Activated naive CD8-positive, alpha-beta T cell treated with anti-CD3 and anti-CD28 coated beads, Interleukin-2, amount 50 U/mL, for 16 hours (primary cell): Measurements from ENCODE around the gene STARD5.
"Not testable (repeated sequence)": the region's sequence is repeated elsewhere in the genome, so short reads cannot be mapped to it uniquely, and the experiment has no call there.

ENCODE experiments used
- DNase-seq: peaks from one replicate; pipeline ENCODE4 v3.0.0-alpha.2; 2020; ENCODE audit warnings: low read depth, low spot score

STARD5 gene, protein sequence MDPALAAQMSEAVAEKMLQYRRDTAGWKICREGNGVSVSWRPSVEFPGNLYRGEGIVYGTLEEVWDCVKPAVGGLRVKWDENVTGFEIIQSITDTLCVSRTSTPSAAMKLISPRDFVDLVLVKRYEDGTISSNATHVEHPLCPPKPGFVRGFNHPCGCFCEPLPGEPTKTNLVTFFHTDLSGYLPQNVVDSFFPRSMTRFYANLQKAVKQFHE

GRCh38 chr15:81323944-81324881 lies at the start of gene STARD5:
Gene STARD5 (minus strand): TSS chr15:81324141. CDS start chr15:81324099, 42 bp downstream.
- DNase-seq = peak; percentile 94

DNA sequence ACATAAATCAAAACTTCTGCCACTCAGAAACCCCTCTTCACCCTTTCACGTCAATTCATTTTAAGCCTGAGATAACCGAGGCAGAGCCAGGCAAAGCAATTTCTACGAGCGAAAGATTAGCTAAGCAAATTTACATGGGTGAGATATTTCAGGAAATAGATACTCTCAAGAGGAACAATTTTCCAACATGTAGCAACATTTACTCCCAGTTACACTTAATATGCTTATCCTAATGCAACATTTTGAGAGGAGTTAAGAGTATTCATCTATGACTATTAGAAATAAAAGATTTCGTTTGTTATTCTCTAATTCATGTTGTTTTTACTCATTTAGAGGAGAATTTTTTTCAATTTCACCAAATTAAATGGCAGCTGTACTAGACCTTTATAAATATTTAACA lies 49.2 kb upstream of the STARD5 start:
- DNase-seq = no peak

DNA sequence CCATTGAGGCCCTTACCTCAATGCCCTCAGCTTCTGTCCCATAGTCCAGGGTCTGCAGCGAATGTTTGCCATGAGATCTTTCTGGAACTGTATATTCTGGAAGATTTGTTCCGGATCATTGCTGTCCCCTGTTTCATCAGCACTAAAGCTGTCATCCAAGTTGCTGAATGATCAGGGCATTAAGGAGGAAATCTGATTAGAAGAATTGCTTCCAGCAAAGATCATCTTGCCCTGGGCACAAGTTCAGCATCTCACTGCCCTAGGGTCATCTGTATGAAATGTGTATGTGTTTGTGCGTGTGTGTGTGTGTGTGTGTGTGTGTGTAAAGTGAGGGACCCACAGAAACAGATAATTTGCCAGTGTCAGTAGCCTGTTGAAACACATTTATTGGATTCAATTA lies 48.6 kb upstream of the STARD5 start:
- no peak for DNase-seq

DNA sequence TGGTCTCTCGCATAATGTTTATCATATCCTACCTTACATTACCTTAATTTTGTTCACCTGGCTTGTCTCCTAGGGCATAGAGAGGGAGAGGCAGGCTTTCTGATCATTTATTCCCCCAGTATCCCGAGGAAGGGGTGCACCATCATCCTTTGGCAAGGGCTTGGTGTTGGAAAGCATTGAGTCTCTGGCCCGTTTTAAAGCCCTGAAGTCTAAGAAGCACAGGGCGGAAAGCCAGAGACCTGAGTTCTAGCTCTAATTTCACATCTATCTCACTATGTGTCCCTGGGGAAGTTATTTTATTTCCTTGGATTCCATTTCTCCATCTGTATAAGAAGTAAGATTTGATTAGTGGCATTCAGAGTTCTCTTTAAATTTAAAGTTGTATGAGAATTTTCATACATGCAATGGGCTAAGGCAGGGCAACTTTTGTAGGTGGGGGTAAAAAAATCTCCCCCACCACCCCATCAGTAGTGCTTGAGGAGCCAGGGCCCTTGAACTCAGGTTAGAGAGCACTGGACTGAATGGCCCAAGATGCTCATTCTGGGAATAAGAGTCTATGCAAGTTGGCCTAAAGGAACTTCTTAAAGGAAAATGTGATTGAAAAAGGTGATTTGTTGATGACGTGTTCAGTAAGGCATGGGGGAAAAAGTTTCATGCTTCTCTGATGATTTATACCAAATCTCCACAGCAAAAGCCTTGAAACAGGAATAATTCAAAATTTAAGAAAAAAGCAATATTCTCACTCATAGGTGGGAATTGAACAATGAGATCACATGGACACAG lies 40.0 kb upstream of the STARD5 start:
- no peak for DNase-seq

DNA sequence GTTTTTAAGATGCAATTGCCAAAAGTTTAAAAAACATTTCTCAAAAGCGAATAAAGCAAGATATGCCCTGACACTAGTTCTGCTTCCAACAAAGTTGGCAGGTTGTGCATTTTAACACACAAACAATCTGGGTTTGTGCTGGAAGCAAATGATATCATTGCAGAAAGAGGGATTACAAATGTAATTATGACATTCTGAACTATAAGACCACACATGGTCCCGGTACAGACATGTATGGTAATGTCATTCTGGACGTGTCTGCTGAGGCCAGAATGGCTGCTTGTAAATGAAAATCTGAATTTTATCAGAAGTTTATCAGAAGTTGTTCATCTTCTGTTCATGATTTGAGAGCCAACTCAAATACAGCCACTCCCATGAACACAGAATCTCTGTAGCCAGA lies 39.3 kb upstream of the STARD5 start:
- DNase-seq = no peak

GRCh38 chr15:81362790-81363189 lies 38.8 kb upstream of the STARD5 start:
- no peak for DNase-seq

GRCh38 chr15:81361891-81362290 lies 38.0 kb upstream of the STARD5 start:
- no peak for DNase-seq

DNA sequence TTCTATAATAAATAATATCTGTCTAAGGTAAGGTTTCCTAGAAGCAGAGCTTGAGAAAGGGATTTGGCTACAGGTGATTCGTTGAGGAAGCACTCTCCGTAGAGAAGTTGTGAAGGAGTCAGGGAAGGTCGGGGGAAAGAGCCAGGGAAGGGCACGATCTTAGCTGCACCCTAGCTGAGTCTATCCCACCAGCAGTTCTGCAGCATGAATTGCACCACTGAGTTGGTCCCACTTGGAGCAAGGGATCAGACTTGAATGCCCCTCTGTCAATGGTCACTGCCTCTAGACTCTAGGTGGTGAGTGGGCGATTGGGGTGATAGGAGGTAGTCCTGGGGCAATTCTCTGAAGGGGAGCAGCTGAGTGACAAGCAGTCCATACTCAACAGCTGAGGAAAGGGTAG lies 36.5 kb upstream of the STARD5 start:
- DNase-seq = no peak

GRCh38 chr15:81358248-81358647 lies 34.3 kb upstream of the STARD5 start:
- DNase-seq = no peak

DNA sequence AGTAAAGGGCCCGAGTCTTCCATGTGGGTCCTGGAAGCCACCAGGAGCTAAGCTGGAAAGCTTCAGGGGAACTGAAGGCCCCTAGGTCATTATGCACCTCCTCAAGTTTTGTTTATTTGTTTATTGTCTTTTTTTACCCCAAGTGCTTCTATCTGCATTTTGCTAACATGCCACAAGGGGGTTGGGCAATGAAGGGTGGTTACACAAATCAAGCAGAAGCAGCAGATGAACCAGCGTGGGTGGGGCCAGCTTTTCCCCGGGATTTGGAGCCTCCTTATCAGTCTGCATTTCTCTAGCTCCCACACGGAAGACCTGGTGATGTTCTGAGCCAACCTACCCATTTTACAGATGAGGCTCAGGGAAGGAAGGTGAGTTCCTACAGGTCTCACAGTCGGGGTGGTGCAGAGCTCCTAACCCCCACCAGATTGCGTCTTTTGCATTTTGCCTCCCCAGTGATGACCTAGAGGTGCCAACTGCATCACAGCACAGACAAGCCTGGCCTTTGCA lies 33.3 kb upstream of the STARD5 start:
- DNase-seq = no peak

DNA sequence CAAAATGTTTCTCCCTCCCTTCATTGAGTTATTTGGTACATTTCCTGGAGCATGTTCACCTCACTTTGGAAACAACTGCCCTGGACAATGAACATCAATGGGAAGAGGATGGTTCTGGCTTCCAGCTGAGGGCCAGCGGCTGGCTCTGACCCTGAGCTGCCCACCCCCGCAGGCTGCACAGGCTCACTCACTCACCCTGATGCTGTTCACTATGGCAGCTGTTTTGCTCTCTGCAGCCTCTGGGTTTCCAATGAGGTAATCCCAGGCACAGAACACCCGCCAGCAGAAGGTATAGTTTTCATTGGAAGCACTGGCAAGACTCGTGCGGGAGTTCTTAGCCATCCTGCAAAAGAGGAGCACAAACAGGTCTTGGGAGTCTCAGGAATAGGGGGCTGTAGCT lies 32.3 kb upstream of the STARD5 start:
- no peak for DNase-seq

DNA sequence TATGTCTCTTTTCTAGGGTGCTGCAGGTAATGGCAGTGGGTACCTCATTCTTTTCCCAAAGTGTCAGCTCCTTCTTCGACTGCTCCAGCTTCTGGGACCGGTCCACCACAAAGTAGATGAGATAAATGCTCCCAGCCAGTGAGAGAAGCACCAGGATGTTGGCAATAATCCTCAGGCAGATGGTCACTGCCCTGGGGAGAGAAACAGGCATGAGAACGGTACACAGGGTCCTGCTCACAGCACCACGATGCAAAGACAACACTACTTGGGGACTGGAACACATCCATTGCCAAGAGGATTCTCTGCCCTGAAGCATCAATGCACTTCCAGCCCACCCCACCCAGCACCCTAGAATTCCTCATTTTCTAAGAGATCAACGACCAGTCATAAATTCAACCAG lies 27.7 kb upstream of the STARD5 start:
- no peak for DNase-seq

DNA sequence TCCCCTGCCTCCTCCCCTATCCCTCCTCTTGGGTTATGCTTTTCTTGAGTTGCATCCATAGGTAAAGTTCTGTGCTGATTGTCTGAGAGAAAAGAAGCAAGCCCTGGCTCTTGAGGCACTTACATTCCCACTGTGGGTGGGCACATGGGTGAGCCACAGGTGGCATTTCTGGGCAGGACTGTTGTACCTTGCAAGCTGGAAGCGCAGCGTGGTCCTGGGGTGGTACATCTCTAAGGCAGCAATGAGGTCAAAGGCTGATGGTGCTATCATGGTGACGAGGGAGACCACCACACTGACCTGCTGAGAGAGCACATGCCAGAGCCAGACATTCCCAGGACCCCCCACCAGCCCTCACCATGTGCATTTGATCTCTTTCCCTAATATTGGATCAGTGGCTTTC lies 25.3 kb upstream of the STARD5 start:
- DNase-seq = no peak

DNA sequence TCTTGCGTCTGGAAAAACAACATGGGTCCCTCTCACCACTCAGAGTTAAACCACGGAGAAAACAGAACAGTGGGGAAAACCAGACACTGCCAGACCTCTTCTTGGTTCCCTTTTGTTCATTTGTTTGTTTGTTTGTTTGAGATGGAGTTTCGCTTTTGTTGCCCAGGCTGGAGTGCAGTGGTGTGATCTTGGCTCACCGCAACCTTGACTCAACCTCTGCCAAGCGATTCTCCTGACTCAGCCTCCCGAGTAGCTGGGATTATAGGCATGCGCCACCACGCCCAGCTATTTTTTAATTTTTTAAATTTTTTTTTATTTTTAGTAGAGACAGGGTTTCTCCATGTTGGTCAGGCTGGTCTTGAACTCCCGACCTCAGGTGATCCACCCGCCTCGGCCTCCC lies 24.8 kb upstream of the STARD5 start:
- not testable (repeated sequence) for DNase-seq

- no peak for DNase-seq
These were observed 24.0 kb upstream of the STARD5 start for GRCh38 chr15:81347910-81348309.

DNA sequence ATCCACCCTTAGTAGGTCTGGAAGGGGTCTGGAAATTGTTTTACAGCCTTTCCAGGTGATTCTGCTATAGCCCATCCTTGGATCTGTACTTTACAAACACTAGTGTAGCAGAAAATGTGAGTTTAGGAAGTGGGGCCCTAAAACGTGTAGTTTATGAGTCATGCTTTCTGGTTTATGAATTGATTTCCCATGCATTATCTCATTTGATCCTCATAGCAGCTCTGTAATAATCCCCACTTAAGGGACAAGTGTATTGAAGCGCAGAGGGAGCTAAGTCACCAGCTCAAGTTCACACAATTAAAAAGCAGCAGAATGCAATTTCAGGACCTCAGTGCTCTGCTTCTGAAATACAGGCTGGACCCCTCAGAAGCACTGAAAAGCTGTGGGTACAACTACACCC lies 22.7 kb upstream of the STARD5 start:
- no peak for DNase-seq

DNA sequence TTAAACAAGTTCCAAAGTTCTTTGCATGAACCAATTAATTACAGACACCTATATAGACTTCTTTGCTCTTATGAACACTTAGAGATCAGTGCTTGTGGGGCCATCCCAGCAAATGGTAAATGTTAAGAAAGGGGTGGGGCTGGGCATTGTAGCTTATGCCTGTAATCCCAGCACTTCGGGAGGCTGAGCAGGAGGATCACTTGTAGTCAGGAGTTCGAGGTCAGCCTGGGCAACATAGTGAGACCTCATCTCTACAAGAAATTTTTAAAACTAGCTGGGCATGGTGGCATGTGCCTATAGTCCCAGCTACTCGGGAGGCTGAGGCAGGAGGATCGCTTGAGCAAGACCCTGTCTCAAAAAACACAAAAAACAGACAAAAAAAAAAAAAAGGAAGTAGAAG lies 19.4 kb upstream of the STARD5 start:
- DNase-seq = no peak

GRCh38 chr15:81341351-81341750 lies 17.4 kb upstream of the STARD5 start:
- DNase-seq = no peak

DNA sequence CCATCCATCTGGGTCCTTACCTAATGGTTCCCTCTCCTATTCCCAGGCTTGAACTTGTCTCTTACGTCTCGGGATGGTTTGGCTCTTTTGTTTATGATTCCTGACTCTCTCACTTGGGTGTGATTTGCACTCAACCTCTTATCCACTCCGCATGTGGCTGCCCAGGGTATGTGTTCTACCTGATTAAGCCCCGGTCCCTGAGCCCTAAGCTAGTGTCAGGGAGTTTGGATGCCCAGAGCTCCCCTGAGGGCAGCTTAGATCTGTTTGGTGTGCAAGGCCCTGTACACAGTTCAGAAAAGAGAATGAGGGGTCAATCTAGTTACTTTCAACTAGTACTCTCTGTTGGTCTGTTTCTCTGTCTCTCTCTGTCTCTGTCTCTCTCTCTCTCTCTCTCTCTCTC lies 15.9 kb upstream of the STARD5 start:
- DNase-seq = no peak

DNA sequence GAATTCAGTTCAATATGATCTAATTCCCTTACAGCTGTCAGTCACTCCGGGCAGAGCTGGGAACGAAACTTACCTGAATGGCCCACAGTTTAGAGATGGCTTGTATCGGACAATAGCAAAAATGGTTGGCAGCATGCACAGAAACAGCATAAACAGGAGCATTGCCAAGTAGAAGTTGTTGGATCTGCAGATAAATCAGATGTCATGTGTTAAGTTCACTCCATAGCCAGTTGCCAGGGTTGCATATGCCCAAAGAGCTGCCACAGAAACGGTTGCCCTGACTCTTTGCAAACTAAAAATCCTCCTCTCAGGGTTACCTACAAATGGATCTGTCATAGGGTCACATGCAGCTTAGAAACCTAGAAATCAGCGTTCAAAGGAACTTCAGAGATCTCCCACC lies 15.4 kb upstream of the STARD5 start:
- DNase-seq = no peak

GRCh38 chr15:81338170-81339007 lies 14.4 kb upstream of the STARD5 start:
- DNase-seq = no peak
